ENCODE results near the gene C11orf71. TPM values are rescaled to one million over a fixed set of nuclear protein-coding genes. Genes with fewer than 3 reads are reported as not detected.

Gene C11orf71
- total RNA-seq, 4 donors from 2014 or later: 9.4 to 15.0 (median 14.7) TPM; not detected in 1

DNA sequence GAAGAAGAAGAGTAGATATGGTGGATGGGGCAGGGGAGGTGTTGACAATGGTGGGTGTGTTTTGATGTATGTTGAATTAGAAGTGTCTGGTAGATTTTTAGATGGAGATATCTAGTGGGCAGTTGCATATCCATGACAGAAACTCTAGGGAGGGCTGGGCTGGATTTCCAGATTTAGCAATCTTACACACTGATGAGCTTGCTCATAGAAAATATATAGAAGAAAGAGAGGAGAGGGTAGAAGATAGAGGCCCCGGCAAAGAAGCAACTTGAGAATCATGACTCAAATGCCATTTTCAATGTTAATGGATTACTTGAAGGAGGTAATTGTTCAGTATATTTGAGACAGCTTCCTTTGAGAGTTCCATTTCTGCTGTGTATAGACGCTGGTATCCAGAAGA is 47.1 kb upstream of the C11orf71 start:
- peaks cover 0 to 19% (median 8%) of the 10 kb centered on the region in 4 donors for H3K36me3 ChIP-seq
- TF ChIP-seq CTCF (IDR thresholded peaks at IDR 0.05): no peak
- TF ChIP-seq POLR2AphosphoS5 (IDR thresholded peaks at IDR 0.05): no peak
- TF ChIP-seq EP300 (IDR thresholded peaks at IDR 0.05; ENCODE audit: low read depth): no peak
- TF ChIP-seq POLR2A (IDR thresholded peaks at IDR 0.05): no peak
- intact Hi-C loops (cut with DNase I; ENCODE audit: low total_unique reads) (no loop called here), in situ Hi-C loops (cut with MboI; ENCODE audit: low pct_ligation_motif_present in 1 of 4, low pct_unique_long_range_greater_than_20kb in 1 of 4, low sequenced_read_pairs in 3 of 4) (no loop called here)
- 90 to 100% methylated on average over 2 of the region's 2 CpGs for WGBS, 2 donors (ENCODE audit: low coverage in 1 of 2)
- DNase-seq: no peak
- no peaks in the 10 kb centered on the region for H3K9me3 ChIP-seq
- no peak overlapping the region for H3K27ac ChIP-seq
- H3K4me3 ChIP-seq: no peak overlapping the region
- H3K27me3 ChIP-seq: no peaks in the 10 kb centered on the region
- H3K4me1 ChIP-seq: peaks cover 0 to 18% (median 8%) of the 10 kb centered on the region in 4 donors

DNA sequence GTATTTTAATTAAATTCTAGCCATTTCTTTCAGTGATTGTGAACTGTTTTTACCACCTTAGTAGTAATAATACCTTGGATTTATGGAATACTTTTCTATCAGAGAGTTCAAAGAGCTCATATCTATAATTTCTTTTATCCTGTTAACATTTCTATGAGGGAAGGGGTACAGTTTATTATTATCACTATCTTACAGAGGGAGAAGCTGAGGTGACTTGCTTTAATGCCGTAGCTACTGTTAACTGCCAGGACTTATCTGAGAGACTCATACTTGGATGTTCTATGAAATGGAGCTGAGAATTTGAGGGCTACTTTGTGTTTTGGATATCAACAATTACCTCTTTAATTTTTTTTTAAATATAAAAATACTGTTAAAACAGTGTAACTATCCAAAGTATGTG is 42.2 kb upstream of the C11orf71 start:
- no peaks in the 10 kb centered on the region for H3K9me3 ChIP-seq
- intact Hi-C loops (cut with DNase I; ENCODE audit: low total_unique reads): no loop called here

DNA sequence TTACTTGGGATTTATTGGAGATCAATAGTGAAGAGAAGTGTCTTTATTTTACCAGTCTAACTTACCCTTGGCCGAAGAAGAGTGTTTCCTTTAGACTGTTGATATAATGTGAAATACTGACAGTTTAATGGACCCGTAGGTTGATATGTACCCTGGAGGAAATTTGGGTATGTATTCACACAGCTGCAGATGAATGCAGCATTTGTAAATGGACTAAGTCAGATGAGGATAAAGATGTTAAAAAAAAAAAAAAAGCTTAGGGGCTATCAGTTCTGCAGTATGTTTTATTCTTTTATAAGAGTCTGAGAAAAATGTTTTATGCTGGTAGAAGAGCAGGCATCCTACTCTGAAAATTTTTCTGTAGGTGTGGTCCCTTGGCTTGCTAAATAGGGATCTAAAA is 41.6 kb upstream of the C11orf71 start:
- in situ Hi-C loops (cut with MboI; ENCODE audit: low pct_ligation_motif_present in 1 of 4, low pct_unique_long_range_greater_than_20kb in 1 of 4, low sequenced_read_pairs in 3 of 4) (no loop called here), intact Hi-C loops (cut with DNase I; ENCODE audit: low total_unique reads) (no loop called here)
- peaks cover 0 to 6% (median 0%) of the 10 kb centered on the region in 4 donors for H3K36me3 ChIP-seq
- H3K4me1 ChIP-seq: peaks cover 10 to 33% (median 20%) of the 10 kb centered on the region in 4 donors
- H3K27me3 ChIP-seq: no peaks in the 10 kb centered on the region
- no peak for DNase-seq
- H3K4me3 ChIP-seq: no peak overlapping the region
- TF ChIP-seq POLR2AphosphoS5 (IDR thresholded peaks at IDR 0.05): no peak
- TF ChIP-seq POLR2A (IDR thresholded peaks at IDR 0.05): no peak
- TF ChIP-seq EP300 (IDR thresholded peaks at IDR 0.05; ENCODE audit: low read depth): no peak
- TF ChIP-seq CTCF (IDR thresholded peaks at IDR 0.05): no peak
- H3K27ac ChIP-seq: no peak overlapping the region
- no peaks in the 10 kb centered on the region for H3K9me3 ChIP-seq
- 41 to 50% methylated on average over 2 of the region's 2 CpGs for WGBS, 2 donors (ENCODE audit: low coverage in 1 of 2)

More for the DNA sequence above, 42.2 kb upstream of the C11orf71 start:
- H3K27ac ChIP-seq: no peak overlapping the region
- peaks cover 0 to 6% (median 0%) of the 10 kb centered on the region in 4 donors for H3K36me3 ChIP-seq
- H3K27me3 ChIP-seq: no peaks in the 10 kb centered on the region
- no peak for TF ChIP-seq CTCF (IDR thresholded peaks at IDR 0.05)
- no peak for TF ChIP-seq POLR2A (IDR thresholded peaks at IDR 0.05)
- TF ChIP-seq POLR2AphosphoS5 (IDR thresholded peaks at IDR 0.05): no peak
- no peak for TF ChIP-seq EP300 (IDR thresholded peaks at IDR 0.05; ENCODE audit: low read depth)
- WGBS, 2 donors (ENCODE audit: low coverage in 1 of 2): 94 to 100% methylated on average over 1 of the region's 1 CpG
- H3K4me3 ChIP-seq: no peak overlapping the region
- peaks cover 10 to 34% (median 20%) of the 10 kb centered on the region in 4 donors for H3K4me1 ChIP-seq
- no peak for DNase-seq
- in situ Hi-C loops (cut with MboI; ENCODE audit: low pct_ligation_motif_present in 1 of 4, low pct_unique_long_range_greater_than_20kb in 1 of 4, low sequenced_read_pairs in 3 of 4): no loop called here

GRCh38 chr11:114440971-114441763 is 40.9 kb upstream of the C11orf71 start:
- Histone ChIP-seq H3K9me3 (no peaks in the 10 kb centered on the region), H3K4me3 (peak overlapping the region in 1 of 4 donors; percentile 72), H3K27ac (peak overlapping the region; percentile 82 to 95 (median 88)), H3K36me3 (peaks cover 0 to under 1% (median 0%) of the 10 kb centered on the region in 4 donors), H3K27me3 (no peaks in the 10 kb centered on the region), H3K4me1 (peaks cover 10 to 33% (median 20%) of the 10 kb centered on the region in 4 donors)
- 50 to 51% methylated on average over 7 of the region's 7 CpGs for WGBS, 2 donors (ENCODE audit: low coverage in 1 of 2)
- intact Hi-C loops (cut with DNase I; ENCODE audit: low total_unique reads): no loop called here
- in situ Hi-C loops (cut with MboI; ENCODE audit: low pct_ligation_motif_present in 1 of 4, low pct_unique_long_range_greater_than_20kb in 1 of 4, low sequenced_read_pairs in 3 of 4): no loop called here
- TF ChIP-seq EP300 (IDR thresholded peaks at IDR 0.05; ENCODE audit: low read depth) (no peak), CTCF (IDR thresholded peaks at IDR 0.05) (no peak), POLR2A (IDR thresholded peaks at IDR 0.05) (no peak), POLR2AphosphoS5 (IDR thresholded peaks at IDR 0.05) (no peak)
- no peak for DNase-seq

All from transverse colon (tissue), 4 donors.